NCI-H1105 treated with DMSO at 0.1 percent for 48 hours (cell line): ENCODE data around the gene NHEJ1.

Source experiments
- DNase-seq: peaks from one replicate; lab custom pipeline; 2025; lab: John Stamatoyannopoulos, UW

The NHEJ1 gene

GRCh38 chr2:219057709-219058540 lies 102.7 kb downstream of the NHEJ1 start:
- peak; percentile 56 for DNase-seq

- no peak for DNase-seq
Measured at GRCh38 chr2:219056896-219057708, 103.5 kb downstream of the NHEJ1 start.

GRCh38 chr2:219056176-219056895 lies 104.3 kb downstream of the NHEJ1 start:
- DNase-seq: no peak

GRCh38 chr2:219054956-219055903 lies 105.4 kb downstream of the NHEJ1 start:
- no peak for DNase-seq

- DNase-seq: no peak
Measured at GRCh38 chr2:219049282-219049681, 111.3 kb downstream of the NHEJ1 start.

GRCh38 chr2:219045937-219046550 lies 114.6 kb downstream of the NHEJ1 start:
- DNase-seq: no peak

- no peak for DNase-seq
Measured at GRCh38 chr2:219042750-219043149, 117.9 kb downstream of the NHEJ1 start.

- no peak for DNase-seq
Measured at GRCh38 chr2:219042157-219042556, 118.5 kb downstream of the NHEJ1 start.

GRCh38 chr2:219041252-219041651 lies 119.4 kb downstream of the NHEJ1 start, which contains the start of gene CFAP65:
Gene CFAP65 (minus strand): TSS chr2:219041516. CDS start chr2:219039048, 2,468 bp downstream.
- peak; percentile 68 for DNase-seq

- DNase-seq: no peak
Measured at GRCh38 chr2:219038600-219038999, 122.0 kb downstream of the NHEJ1 start.

- DNase-seq: no peak
Measured at GRCh38 chr2:219037783-219038499, 122.7 kb downstream of the NHEJ1 start.

GRCh38 chr2:219035942-219036341 lies 124.7 kb downstream of the NHEJ1 start:
- no peak for DNase-seq

GRCh38 chr2:219034823-219035222 lies 125.8 kb downstream of the NHEJ1 start:
- DNase-seq: no peak

GRCh38 chr2:219032051-219032745 lies 128.4 kb downstream of the NHEJ1 start:
- no peak for DNase-seq

GRCh38 chr2:219031005-219031738 lies 129.4 kb downstream of the NHEJ1 start:
- DNase-seq: no peak

GRCh38 chr2:219030177-219030940 lies 130.3 kb downstream of the NHEJ1 start:
- DNase-seq: no peak

- DNase-seq: peak; percentile 68
Measured at GRCh38 chr2:219029829-219030165, 130.8 kb downstream of the NHEJ1 start.
